Measurements from ENCODE around the gene ARHGAP10.

DNA sequence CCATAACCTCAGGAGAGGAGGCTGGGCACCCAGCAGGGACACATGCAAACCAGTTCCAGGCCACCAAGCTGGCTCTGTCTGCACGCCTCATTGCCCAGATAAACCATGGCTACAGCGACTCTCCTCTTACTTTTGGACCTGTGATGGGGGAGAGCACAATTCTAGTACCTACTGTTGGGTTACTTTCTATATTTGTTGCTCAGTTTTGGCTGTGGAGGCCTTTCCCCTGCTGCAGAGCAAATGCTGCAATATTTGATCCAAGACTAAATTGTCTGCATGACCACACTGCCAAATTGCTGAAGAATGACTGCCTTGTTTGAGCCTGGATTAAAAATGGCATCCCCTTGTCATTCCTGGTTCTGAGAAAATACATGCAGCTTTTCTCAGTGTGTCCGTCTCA is 253.5 kb downstream of the ARHGAP10 start:
- TF ChIP-seq POLR2A (IDR thresholded peaks at IDR 0.05; ENCODE audit: low read length) (no peak), GATA1 (IDR thresholded peaks at IDR 0.05; ENCODE audit: low read depth, low read length) (no peak)

Measured in erythroblast (primary cell).